Measurements from ENCODE around the gene COL1A1.

GRCh38 chr17:50149417-50150353 lies 51.7 kb downstream of the COL1A1 start:
- no peak for TF ChIP-seq CTCF (IDR thresholded peaks at IDR 0.05)
- TF ChIP-seq POLR2AphosphoS5 (IDR thresholded peaks at IDR 0.05), result no peak
